NCI-H446 (cell line): ENCODE measurements around the gene ONECUT3.

Source experiments
- DNase-seq, 2 experiments: peaks; one replicate each; lab custom pipeline; 2025; lab: John Stamatoyannopoulos, UW

ONECUT3 gene

DNA sequence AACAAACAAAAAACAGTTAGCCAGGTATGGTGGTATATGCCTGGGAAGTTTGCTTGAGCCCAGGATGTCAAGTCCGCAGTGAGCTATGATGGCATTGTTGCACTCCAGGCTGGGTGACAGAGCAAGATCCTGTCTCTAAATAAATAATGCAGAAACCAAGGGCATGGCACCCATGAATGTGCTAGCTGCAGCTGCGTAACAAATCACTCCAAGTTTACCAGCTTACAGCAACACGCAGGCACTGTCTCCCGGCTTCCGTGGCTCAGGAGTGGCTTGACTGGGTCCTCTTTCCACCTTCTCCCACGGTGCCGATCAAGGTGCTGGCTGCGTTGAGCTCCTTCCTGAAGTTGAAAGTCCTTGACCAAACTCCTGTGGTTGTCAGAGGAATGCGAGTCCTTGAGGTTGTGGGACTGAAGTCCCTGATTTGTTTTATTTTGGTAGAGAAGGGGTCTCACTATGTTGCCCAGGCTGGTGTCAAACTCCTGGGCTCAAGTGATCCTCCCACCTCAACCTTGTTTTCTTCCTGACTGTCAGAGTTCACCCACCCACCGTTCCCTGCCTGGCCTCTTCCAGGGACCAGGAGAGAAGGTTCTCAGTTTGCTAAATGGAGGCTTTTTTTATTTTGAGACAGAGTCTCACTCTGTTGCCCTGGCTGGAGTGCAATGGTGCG is 13.2 kb upstream of the ONECUT3 start:
- no peak for DNase-seq

DNA sequence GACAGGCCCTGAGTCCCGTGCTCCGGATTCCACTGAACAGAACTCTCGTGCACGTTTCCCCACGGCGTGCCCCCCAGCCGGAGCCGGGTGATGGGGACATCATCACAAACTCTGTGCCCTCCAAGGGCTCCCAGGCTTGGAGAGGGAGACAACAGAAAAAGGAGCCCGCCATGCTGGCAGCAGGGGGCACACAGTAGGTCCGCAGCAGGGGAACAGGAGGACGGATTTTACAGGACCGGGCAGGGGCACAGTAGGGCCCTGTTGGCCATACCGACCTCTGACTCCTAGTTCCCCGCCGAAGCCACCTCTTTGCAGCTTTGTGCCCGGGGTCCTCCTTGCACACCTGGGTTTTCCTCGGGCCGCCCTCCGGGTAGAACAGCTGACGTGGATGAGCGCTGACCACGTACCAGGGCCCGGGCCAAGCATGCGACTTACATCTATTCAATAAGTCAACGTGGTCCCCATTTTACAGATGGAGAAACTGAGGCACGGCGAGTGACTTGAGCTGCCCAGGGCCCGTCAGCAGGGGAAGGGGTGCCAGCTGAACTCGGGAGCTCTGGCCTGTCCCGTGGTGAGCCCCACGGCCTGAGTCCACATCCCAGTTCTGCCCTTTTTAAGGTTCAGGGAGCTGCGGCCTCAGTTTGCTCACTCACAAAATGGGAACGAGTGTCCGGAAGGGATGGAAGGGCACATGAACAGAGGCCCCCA is 10.2 kb upstream of the ONECUT3 start:
- DNase-seq, result no peak

- no peak for DNase-seq
Observed at GRCh38 chr19:1744133-1744665, 9.1 kb upstream of the ONECUT3 start.

DNA sequence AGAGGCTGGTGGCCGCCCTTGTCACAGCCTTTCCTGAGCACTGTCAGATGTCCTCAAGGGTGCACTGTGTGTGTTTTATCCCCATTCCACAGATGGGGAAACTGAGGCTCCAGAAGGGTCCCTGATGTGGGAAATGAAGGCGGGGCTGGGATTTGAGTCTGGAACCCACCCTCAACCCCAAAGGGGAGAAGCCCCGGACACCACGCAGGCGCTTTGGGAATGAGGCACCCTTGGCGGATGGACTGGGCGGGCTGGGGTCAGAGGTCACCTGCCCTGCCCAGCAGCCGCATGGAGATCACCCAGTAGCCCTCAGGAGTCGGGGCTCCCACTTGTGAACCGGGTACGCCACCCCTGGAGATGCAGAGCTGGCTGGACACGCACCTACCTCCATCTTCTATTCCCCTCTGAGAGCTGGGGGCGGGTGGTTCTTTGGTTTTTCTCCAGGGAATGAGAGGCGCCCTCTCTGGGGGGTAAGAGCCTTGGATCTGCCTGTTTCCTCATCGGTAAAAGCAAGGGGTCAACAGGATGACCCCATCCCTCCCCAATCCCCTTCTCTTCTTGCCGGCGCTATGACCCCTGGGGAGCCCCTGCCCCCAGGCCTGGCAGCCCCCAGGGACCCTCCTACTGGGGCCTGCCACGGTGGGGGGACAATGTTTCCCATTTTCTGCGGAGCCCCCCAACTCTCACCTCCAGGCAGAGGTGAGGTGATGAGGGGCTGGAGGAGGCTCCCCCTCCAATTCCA is 8.3 kb upstream of the ONECUT3 start:
- DNase-seq, result no peak

GRCh38 chr19:1745589-1746031 is 7.7 kb upstream of the ONECUT3 start:
- no peak for DNase-seq

- DNase-seq, result no peak
Observed at GRCh38 chr19:1746401-1747284, 6.7 kb upstream of the ONECUT3 start.

DNA sequence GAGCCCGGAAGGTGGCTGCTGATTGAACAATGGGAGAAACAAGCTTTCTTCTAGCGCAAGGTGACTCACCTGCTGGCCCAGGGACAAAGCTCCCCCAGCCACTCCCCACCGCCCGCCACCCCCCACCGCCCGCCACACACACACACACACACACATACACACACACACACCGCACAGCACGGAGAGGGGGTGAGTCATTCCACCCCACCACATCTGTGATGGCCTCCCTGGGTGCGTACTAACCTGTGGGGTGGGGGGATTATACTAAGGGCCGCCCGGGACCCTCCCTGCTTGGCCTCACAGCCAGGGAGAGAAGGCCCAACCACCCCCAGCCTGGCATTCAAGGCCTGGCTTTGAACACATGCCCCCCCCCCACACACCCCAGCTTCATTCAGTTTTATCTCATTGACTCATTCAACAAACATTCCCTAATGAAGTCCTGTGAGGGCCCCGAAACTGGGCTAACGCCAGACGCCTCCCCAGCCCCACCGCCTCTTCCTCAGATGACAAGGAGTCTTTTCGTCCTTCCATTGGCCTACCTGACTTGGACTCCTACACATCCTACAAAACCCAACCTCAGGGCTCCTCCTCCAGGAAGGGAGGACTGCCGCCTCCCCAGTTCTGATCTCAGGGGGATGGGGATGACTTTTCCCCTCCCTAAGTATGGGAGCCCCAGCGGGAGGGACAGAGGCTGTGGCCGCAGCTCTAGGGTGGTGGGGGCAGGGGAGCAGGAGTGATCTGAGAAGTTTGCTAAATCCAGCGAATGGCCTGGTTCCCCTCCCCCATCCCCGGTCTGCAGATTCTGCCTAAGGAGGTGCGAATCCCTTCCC is 5.8 kb upstream of the ONECUT3 start:
- DNase-seq, result no peak

DNA sequence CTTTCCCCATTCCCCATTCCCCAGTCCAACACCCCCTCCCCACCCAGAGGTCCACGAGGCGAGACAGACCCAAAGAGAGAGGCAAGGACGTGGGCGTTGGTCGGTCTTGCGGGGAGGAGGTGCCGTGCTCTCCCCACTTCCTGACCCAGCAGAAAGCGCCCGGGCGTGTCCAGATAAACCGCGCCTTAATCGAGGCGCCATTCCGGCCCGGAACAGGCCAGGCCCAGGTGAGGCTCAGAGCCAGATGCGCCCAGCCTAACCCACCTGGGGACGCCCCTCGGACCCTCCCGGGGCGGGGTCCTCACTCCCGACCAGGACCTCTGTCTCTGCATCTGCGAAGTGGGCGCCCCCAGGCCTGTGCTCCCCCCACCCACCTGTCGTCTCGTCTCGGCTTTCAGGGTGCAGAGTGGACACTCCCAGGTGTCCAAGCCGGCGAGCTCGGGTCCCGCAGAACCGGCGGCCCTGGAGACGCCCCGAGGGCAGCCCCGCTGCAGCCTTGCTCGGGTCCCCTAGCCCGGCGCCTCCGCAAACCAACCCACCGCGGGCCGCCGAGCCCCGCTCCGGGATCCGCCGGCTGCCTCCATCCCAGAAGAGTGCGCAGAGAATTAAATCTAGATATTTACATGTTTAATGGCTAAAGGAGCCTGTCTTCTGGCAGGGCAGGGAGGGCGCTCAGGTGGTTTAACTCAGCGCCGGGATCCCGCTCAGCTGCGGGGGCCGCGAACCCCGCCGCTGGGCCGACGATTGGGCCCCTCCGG is 5.0 kb upstream of the ONECUT3 start:
- DNase-seq, result no peak

GRCh38 chr19:1748873-1749341 is 4.4 kb upstream of the ONECUT3 start:
- DNase-seq, result no peak

GRCh38 chr19:1749373-1750342 is 3.6 kb upstream of the ONECUT3 start:
- DNase-seq, result no peak

GRCh38 chr19:1750343-1751021 is 2.8 kb upstream of the ONECUT3 start:
- no peak for DNase-seq

- DNase-seq, result no peak
Observed at GRCh38 chr19:1751367-1752008, 1.8 kb upstream of the ONECUT3 start.

GRCh38 chr19:1752009-1752756 is 1.1 kb upstream of the ONECUT3 start:
- no peak for DNase-seq

DNA sequence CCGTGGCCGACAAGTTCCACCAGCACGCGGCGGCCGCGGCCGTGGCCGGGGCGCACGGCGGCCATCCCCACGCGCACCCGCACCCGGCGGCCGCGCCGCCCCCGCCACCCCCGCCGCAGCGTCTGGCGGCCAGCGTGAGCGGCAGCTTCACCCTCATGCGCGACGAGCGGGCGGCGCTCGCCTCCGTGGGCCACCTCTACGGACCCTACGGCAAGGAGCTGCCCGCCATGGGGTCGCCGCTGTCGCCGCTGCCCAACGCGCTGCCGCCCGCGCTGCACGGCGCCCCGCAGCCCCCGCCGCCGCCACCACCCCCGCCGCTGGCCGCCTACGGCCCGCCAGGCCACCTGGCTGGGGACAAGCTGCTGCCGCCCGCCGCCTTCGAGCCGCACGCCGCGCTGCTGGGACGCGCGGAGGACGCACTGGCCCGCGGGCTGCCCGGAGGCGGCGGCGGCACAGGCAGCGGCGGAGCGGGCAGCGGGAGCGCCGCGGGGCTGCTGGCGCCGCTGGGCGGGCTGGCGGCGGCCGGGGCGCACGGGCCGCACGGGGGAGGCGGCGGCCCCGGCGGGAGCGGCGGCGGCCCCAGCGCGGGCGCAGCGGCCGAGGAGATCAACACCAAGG is 821 bp downstream of the ONECUT3 start:
- DNase-seq, result no peak

DNA sequence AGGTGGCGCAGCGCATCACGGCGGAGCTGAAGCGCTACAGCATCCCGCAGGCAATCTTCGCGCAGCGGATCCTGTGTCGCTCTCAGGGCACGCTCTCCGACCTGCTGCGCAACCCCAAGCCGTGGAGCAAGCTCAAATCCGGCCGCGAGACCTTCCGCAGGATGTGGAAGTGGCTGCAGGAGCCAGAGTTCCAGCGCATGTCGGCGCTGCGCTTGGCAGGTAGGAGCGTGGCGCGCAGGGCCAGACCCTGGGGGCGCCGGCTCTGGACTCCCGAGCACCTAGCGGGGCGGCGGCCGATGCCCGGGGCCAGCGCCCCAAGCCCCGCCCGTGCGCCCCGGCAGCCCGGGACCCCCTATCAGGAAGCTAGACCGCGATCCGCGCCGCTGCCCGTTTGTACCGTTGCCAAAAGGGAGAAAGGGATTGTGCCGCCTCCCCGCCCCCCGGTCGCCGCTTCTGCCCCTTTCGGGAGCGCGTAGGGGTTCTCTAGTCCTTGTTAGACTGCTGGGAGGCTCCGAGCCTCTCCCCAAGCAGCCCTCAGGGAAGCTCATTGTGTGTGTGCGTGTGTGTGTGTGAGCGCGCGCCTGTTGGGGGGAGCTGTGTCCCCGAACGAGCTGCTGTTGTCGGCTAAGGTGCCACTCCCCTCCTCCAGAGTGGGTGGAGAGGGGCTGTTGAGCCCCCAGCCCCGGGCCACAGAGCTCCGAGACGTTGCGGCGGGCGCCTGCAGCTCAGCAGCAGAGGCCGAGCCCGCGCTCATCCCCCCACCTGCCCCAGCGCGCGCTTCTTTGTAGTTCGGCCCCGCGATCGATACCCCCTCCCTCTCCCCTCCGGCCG is 1.5 kb downstream of the ONECUT3 start:
- DNase-seq, result no peak
